Calu3 (cell line): ENCODE measurements around the gene PTPRF. TPM values are rescaled to one million over a fixed set of nuclear protein-coding genes. Genes with fewer than 3 reads are reported as not detected.

Experiments used
- BruUV-seq: library from RNA; stranded (reverse); fragments of 400-500 nt; replicated peaks from 2 replicates; lab custom pipeline; 2021; lab: Mats Ljungman, UMichigan
- CTCF ChIA-PET: fragments of 300-600 bp; sonication (Branson Sonifier 250); formaldehyde crosslinking; loops from one replicate; lab custom pipeline; 2022; ENCODE audit warnings: antibody characterized with exemption; lab: Charles Lee
- DNase-seq: peaks from one replicate; pipeline ENCODE4 v3.0.0; 2022
- H3K27ac Mint-ChIP-seq: one replicate; pipeline ENCODE4 v1.8.0; 2022; ENCODE audit warnings: mixed read lengths; ENCODE audit not compliant: unreplicated experiment
- H3K27me3 Mint-ChIP-seq: one replicate; pipeline ENCODE4 v1.8.0; 2022; ENCODE audit warnings: mixed read lengths; ENCODE audit not compliant: unreplicated experiment
- H3K36me3 Mint-ChIP-seq: one replicate; pipeline ENCODE4 v1.8.0; 2022; ENCODE audit warnings: mild to moderate bottlenecking, moderate library complexity, mixed read lengths; ENCODE audit not compliant: insufficient read depth, unreplicated experiment
- H3K4me1 Mint-ChIP-seq: one replicate; pipeline ENCODE4 v1.8.0; 2022; ENCODE audit warnings: mild to moderate bottlenecking, low read depth, mixed read lengths; ENCODE audit not compliant: unreplicated experiment
- H3K4me3 Mint-ChIP-seq: one replicate; pipeline ENCODE4 v1.8.0; 2022; ENCODE audit warnings: mild to moderate bottlenecking, low read depth, moderate library complexity, mixed read lengths; ENCODE audit not compliant: unreplicated experiment
- H3K9me3 Mint-ChIP-seq: one replicate; pipeline ENCODE4 v1.8.0; 2022; ENCODE audit warnings: low read depth, mixed read lengths; ENCODE audit not compliant: unreplicated experiment
- intact Hi-C: fragments of 100-400 bp; cut with micrococcal nuclease; formaldehyde crosslinking; loops from one replicate; pipeline ENCODE4 v1.10.0; 2022; ENCODE audit not compliant: unreplicated experiment
- total RNA-seq: library from RNA; stranded (reverse); gene quantifications from 2 replicates; pipeline ENCODE4 v1.2.3, GENCODE V29; 2022
- TF ChIP-seq, protein P1 (sequence below): fragments of 200-600 bp; IDR thresholded peaks from one replicate; pipeline ENCODE4 v1.8.0; 2022; ENCODE audit warnings: antibody characterized with exemption; ENCODE audit not compliant: unreplicated experiment

PTPRF gene
- total RNA-seq, 1 experiment from 2014 or later, result 318 TPM

GRCh38 chr1:43651902-43652301 is 121.2 kb downstream of the PTPRF start:
- no peak for DNase-seq
- intact Hi-C loops, result loop anchor here (2.0 kb wide), 1 partner anchor 115 kb away; no protein-coding TSS in a partner anchor
- CTCF ChIA-PET, result interaction anchor here (0.6 kb wide), 4 partner anchors 8 to 282 kb away, joined by 3 to 4 read pairs (median 4); no protein-coding TSS in a partner anchor
- BruUV-seq, result no TSS peak
- H3K4me1 Mint-ChIP-seq, result peaks cover 27% of the 10 kb centered on the region
- TF ChIP-seq, protein P1, sequence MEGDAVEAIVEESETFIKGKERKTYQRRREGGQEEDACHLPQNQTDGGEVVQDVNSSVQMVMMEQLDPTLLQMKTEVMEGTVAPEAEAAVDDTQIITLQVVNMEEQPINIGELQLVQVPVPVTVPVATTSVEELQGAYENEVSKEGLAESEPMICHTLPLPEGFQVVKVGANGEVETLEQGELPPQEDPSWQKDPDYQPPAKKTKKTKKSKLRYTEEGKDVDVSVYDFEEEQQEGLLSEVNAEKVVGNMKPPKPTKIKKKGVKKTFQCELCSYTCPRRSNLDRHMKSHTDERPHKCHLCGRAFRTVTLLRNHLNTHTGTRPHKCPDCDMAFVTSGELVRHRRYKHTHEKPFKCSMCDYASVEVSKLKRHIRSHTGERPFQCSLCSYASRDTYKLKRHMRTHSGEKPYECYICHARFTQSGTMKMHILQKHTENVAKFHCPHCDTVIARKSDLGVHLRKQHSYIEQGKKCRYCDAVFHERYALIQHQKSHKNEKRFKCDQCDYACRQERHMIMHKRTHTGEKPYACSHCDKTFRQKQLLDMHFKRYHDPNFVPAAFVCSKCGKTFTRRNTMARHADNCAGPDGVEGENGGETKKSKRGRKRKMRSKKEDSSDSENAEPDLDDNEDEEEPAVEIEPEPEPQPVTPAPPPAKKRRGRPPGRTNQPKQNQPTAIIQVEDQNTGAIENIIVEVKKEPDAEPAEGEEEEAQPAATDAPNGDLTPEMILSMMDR, result no peak
- peak overlapping the region; percentile 96 for H3K27ac Mint-ChIP-seq
- H3K9me3 Mint-ChIP-seq, result no peaks in the 10 kb centered on the region
- no peaks in the 10 kb centered on the region for H3K27me3 Mint-ChIP-seq
- peak overlapping the region; percentile 92 for H3K4me3 Mint-ChIP-seq
- peaks cover 64% of the 10 kb centered on the region for H3K36me3 Mint-ChIP-seq

GRCh38 chr1:43653339-43653738 is 122.7 kb downstream of the PTPRF start:
- H3K4me3 Mint-ChIP-seq, result peak overlapping the region; percentile 28
- CTCF ChIA-PET, result interaction anchor here (1.3 kb wide), 1 partner anchor 281 kb away, joined by 3 read pairs; no protein-coding TSS in a partner anchor
- H3K36me3 Mint-ChIP-seq, result peaks cover 79% of the 10 kb centered on the region
- H3K27ac Mint-ChIP-seq, result no peak overlapping the region
- H3K4me1 Mint-ChIP-seq, result peaks cover 27% of the 10 kb centered on the region
- no TSS peak for BruUV-seq
- intact Hi-C loops, result no loop called here
- no peaks in the 10 kb centered on the region for H3K27me3 Mint-ChIP-seq
- no peaks in the 10 kb centered on the region for H3K9me3 Mint-ChIP-seq
- DNase-seq, result peak; percentile 25
- TF ChIP-seq, protein P1, result no peak

GRCh38 chr1:43653893-43654292 is 123.2 kb downstream of the PTPRF start:
- BruUV-seq, result no TSS peak
- H3K36me3 Mint-ChIP-seq, result peaks cover 83% of the 10 kb centered on the region
- H3K4me1 Mint-ChIP-seq, result peaks cover 23% of the 10 kb centered on the region
- CTCF ChIA-PET, result interaction anchor here (0.6 to 1.3 kb wide), 2 partner anchors 175 to 280 kb away, joined by 3 read pairs; no protein-coding TSS in a partner anchor
- no peak overlapping the region for H3K27ac Mint-ChIP-seq
- intact Hi-C loops, result no loop called here
- DNase-seq, result no peak
- no peaks in the 10 kb centered on the region for H3K27me3 Mint-ChIP-seq
- no peak overlapping the region for H3K4me3 Mint-ChIP-seq
- TF ChIP-seq, protein P1, result no peak
- no peaks in the 10 kb centered on the region for H3K9me3 Mint-ChIP-seq

DNA sequence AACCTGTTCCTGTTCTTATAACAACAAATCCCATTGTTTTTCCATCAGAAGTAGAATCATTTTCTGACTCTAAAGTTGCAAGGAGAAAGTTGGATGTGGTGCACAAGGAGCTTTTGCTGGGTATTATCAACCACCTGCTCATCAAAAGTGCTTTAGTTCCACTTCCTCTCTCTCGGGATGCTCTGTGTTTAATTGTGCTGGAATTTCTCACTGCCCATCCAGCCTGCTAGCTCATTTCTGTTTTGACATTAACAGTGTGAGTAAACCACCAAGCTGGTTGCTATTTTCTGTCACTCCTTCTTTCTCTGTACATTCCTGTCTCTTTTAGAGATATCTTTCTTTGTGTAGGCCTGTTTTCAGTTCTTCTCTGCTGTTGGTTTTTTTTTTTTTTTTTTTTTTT is 125.3 kb downstream of the PTPRF start:
- intact Hi-C loops, result no loop called here
- no peak for DNase-seq
- Mint-ChIP-seq H3K4me1 (peaks cover 19% of the 10 kb centered on the region), H3K4me3 (no peak overlapping the region), H3K27me3 (no peaks in the 10 kb centered on the region), H3K36me3 (peaks cover 83% of the 10 kb centered on the region), H3K9me3 (no peaks in the 10 kb centered on the region), H3K27ac (no peak overlapping the region)
- TF ChIP-seq, protein P1, result no peak
- no TSS peak for BruUV-seq
- CTCF ChIA-PET, result no interaction called here
